ENCODE measurements around the gene L3MBTL4. TPM values are rescaled to one million over a fixed set of nuclear protein-coding genes. Genes with fewer than 3 reads are reported as not detected.

The L3MBTL4 gene
- total and polyA plus RNA-seq, 4 donors: 2.3 to 15.0 (median 5.0) TPM

DNA sequence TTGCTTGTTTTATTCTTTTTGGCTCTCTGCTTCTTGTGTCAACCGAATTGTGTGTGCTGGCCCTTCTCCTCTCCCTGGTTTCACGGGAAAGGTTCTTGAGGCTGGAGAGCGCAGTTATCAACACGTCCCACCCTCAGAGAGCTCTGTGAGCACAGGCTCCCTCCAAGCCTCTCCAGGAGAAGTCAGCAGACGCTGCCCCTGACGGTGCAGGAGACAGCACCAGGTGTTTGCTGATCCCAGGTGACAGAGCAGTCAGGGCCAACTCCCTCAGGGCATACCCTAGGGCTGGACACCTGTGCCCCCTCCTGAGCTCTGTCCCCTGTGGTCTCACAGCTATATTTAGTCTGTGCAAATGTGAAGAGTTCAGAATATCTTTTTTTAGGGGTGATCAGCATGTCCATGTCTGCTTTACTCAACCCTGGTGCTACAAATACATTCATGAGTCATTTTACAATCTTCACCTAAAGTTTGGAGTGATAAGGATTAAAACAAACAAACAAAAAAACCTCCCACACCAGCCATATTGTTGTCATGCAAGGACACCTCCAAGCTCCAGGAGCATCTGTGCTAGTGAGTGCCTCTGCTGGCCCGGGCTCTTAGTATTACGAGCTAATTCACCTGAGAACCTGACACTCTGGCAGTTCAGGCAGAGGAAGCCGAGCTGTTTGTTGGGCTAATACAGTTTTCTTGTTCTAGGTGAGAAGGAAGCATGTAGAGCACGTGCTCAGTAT, 453.4 kb downstream of the L3MBTL4 start:
- DNase-seq (ENCODE audit: low spot score): peak; percentile 13
- Histone ChIP-seq H3K27ac (ENCODE audit: low read depth in 1 of 2, low read length in 2 of 2) (no peak overlapping the region), H3K9ac (ENCODE audit: low read depth in 1 of 2, low read length in 2 of 2) (no peak overlapping the region), H3K9me3 (ENCODE audit: control insufficient read depth in 4 of 4, low read length in 3 of 4) (no peaks in the 10 kb centered on the region), H3K4me3 (ENCODE audit: low read depth in 1 of 3, low read length in 3 of 3) (no peak overlapping the region), H3K36me3 (ENCODE audit: control insufficient read depth in 4 of 4, insufficient read depth in 3 of 4, low read depth in 1 of 4, low read length in 3 of 4) (peaks cover 0 to 10% (median 2%) of the 10 kb centered on the region in 4 donors), H3K27me3 (ENCODE audit: control insufficient read depth in 4 of 4, insufficient read depth in 4 of 4, low read length in 3 of 4) (no peaks in the 10 kb centered on the region), H3K4me1 (ENCODE audit: control insufficient read depth in 4 of 4, insufficient read depth in 4 of 4, low read length in 3 of 4) (no peaks in the 10 kb centered on the region)
- 80% methylated on average over 10 of the region's 10 CpGs for WGBS
- TF ChIP-seq JUND (IDR thresholded peaks at IDR 0.05): no peak
- no peak for TF ChIP-seq YY1 (IDR thresholded peaks at IDR 0.05)
- TF ChIP-seq HNF4G (IDR thresholded peaks at IDR 0.05): no peak
- TF ChIP-seq REST (IDR thresholded peaks at IDR 0.05): no peak
- TF ChIP-seq HNF4A (conservative IDR thresholded peaks at IDR 0.05): no peak
- TF ChIP-seq, protein P1, sequence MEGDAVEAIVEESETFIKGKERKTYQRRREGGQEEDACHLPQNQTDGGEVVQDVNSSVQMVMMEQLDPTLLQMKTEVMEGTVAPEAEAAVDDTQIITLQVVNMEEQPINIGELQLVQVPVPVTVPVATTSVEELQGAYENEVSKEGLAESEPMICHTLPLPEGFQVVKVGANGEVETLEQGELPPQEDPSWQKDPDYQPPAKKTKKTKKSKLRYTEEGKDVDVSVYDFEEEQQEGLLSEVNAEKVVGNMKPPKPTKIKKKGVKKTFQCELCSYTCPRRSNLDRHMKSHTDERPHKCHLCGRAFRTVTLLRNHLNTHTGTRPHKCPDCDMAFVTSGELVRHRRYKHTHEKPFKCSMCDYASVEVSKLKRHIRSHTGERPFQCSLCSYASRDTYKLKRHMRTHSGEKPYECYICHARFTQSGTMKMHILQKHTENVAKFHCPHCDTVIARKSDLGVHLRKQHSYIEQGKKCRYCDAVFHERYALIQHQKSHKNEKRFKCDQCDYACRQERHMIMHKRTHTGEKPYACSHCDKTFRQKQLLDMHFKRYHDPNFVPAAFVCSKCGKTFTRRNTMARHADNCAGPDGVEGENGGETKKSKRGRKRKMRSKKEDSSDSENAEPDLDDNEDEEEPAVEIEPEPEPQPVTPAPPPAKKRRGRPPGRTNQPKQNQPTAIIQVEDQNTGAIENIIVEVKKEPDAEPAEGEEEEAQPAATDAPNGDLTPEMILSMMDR (IDR thresholded peaks at IDR 0.05; ENCODE audit: low read depth, low read length, missing input control): no peak
- TF ChIP-seq NR2F2 (IDR thresholded peaks at IDR 0.05): no peak
- TF ChIP-seq, protein P2, sequence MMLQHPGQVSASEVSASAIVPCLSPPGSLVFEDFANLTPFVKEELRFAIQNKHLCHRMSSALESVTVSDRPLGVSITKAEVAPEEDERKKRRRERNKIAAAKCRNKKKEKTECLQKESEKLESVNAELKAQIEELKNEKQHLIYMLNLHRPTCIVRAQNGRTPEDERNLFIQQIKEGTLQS (IDR thresholded peaks at IDR 0.05): no peak
- no peak for TF ChIP-seq TAF1 (conservative IDR thresholded peaks at IDR 0.05)
- no peak for TF ChIP-seq RAD21 (IDR thresholded peaks at IDR 0.05)
- TF ChIP-seq GABPA (IDR thresholded peaks at IDR 0.05 in 1 of 2, conservative IDR thresholded peaks at IDR 0.05 in 1 of 2): no peak
- TF ChIP-seq FOXA1 (IDR thresholded peaks at IDR 0.05): no peak
- no peak for TF ChIP-seq MAX (IDR thresholded peaks at IDR 0.05)
- TF ChIP-seq RXRA (IDR thresholded peaks at IDR 0.05): no peak
- TF ChIP-seq EGR1 (IDR thresholded peaks at IDR 0.05; ENCODE audit: low read depth in 2 of 2): no peak
- TF ChIP-seq FOXA2 (IDR thresholded peaks at IDR 0.05): no peak
- no peak for TF ChIP-seq ZBTB33 (IDR thresholded peaks at IDR 0.05)

All from liver (tissue), 9 donors.